ENCODE results near the gene NOP14.
"Not testable (repeated sequence)": the region's sequence is repeated elsewhere in the genome, so short reads cannot be mapped to it uniquely, and the experiment has no call there.

The NOP14 gene

DNA sequence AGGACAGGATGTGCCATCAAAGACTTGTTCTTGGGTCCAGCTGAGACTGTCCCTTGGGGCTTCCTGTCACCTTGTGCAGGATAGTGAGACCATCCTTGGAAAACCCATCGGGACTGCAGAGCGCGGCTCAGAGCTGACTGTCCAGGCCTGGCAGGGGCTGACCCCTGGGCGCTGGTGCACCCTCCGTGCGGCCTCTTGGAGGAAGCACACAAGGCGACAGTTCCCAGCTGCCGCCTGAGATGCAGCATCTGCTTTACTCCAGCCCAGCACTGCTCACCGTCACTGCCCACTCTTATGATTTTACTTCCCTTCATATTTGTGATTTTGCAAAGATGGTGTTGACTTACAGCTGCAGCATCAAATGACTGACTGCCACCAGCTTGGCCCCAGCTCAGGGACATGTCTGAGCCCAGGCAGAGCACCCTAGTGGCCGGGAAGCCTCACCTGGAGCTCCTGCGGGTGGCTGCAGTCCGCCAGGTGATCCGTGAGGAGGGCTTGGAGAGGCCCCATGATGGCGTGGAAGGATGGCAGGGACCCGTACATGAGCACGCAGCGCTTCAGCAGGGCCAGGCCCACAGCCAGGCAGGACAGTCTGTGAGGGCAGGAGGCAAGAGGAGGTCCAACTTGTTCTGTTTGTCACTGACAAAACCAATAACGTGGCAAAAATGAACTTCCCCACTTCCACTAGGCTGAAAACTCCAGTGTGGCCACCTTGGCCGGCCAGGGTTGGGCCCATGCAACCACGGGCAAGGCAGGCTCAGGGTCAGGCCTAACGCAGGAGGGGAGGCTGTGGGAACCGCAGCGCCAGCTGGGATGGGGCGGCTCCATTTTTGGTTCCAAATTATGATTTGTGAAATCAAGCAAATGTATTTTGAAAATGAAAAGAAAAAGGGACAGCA, 21.8 kb downstream of the NOP14 start:
- no peak for DNase-seq

DNA sequence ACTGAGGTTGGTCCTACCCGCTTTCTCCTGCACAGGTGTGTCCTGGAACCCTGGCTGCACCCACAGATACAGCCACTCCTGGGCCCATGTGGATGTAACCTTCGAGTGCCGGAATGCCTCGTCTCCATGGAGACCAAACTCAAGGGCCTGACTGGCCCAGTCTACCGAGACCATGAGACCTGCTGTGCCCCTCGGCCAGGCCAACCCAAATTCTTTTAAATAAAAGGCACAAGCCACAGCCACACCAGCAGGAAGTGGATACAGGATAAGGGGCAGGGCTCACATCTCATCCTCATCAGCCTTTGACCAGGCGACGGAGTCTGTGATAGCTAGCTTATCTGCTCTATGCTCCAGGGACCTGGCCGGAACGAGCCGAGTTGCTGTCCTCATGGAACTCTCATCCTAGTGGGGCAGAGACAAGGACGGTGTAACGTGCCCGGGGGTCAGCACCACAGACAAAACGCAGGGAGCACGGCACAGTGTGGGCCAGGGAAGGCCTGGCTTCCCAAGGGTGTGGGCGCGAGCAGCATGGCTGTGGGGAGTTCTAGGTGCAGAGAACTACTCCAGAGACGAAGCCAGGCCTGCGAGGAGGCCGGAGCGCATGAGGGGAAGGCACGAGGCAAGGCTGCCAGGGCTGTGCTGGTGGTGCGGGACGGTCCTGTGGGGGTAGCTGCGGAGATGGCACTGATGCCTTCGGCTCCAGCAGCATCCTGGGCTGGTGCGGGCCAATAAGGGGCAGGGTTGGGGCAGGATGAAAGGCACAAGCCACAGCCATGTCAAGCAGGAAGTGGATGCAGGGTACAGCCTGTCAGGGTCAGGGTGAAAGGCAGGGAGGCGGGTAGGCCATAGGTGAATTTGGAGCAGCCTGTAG, 22.7 kb downstream of the NOP14 start:
- no peak for DNase-seq

DNA sequence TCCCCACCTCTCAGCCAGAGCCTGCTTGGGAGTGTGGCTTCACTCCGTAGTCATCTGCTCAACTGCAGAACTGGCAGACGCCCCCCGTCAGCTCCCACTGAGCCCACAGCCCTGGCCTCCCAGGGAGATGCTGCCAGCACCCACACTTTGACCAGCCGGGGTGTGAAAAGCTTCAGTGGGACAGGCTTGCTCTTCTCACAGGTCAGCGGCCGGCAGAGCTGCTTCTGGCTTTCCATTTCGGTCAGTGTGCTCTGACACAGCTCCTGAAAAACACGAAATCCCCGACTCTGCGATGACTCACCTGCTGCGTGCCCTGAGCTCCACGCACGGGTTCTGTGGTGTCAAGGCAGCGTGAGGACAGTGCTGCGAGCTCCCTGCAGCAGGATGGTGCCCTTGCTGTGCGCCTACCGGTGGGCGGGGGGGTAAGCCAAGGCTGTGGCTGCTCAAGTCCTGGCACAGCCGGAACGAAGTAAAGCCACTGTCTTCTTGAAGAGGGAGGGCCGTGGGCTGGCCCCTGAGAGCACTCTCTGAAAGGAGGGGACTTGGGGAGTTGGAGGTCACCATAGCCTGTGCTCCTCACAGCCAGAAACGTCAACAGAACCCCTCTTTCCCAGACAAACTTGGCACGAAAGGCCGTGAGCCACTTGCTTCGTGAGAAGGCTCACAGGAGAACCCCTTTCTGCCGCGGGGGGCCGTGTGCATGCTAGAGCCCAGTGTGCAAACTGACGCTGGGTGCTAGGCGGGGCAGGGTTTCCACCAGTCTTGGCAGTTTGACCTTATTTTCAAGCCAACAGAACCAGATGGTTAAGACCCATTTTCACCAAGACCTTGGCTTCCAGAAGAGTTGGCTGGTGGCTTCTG, 23.6 kb downstream of the NOP14 start:
- DNase-seq = no peak

DNA sequence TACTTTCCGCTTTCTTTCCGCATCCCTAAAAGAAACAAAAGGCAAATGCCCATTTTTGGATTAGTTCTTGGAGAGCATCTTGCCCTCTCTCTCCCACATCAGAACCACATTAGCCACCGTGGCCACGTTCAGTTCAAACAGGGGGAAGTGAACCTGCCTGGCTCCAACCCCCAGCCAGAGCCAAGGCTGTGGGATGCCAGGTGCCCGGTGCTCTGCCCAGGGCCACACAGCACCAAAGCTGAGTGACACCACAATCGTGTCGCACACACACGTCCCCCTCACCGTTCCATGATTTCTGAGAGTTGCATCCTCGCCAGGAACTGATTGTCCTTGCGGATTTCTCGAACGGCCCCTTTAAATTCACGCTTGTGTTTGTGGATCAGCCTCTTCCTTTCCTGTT, 24.3 kb downstream of the NOP14 start:
- no peak for DNase-seq

DNA sequence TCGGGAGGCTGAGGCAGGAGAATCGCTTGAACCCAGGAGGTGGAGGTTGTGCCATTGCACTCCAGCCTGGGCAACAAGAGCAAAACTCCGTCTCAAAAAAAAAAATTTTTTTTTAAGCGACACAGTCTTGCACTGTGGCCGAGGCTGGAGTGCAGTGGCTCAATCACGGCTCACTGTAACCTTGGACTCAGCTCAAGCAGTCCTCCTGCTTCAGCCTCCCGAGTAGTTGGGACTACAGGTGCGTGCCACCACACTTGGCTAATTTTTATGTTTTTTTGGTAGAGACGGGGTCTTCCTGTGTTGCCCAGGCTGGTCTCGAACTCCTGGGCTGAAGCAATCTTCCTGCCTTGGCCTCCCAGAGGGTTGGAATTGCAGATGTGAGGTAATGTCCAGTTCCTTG, 24.8 kb downstream of the NOP14 start:
- DNase-seq = not testable (repeated sequence)

DNA sequence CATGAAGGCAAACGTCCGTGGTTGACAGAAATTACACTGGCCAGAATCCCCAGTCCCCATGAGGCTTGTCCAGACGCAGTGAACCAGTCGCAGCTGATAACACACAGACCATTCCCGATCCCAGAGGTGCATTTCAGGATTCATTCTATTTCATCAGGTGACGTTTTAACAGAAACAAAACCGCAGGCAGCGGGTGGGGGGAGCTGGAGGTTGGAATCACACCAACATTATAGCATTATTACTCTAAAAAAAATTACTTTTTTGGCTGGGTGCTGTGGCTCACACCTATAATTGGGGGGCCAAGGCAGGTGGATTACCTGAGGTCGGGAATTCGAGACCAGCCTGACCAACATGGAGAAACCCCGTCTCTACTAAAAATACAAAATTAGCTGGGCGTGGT, 25.2 kb downstream of the NOP14 start:
- DNase-seq = no peak

DNA sequence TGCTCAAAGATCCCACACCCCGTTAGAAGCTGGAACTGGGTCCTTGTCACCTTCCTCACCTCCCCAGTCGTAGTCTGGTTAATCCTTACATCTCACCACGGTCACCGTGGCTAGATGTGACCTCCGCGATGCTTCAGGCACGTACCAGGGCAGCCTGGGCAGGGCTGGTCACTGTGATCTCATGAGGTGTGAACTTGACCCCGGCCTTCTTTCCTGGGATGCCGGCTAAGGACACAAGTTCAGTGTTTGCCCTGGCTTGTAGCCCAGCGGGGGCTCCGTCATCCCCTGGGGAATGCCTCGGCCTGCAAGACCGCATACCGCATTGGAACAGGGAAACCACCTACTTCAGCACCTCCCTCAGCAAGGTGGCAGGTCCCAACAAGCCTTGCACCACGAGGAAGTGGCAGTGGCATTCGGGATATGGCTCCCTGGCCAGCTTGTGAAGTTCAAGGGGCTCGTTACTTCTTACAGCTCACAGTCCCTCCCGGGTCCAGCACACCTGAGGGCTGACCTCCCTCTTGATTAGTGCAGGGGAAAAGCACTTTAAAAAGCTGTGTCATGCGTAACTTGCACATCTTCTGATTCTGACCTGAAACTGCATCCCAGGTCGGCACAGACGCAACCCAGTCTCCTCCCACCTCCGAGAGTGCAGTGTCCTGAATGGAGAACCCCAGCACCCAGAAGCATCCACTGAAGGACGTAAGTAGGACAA, 25.9 kb downstream of the NOP14 start:
- DNase-seq = no peak

DNA sequence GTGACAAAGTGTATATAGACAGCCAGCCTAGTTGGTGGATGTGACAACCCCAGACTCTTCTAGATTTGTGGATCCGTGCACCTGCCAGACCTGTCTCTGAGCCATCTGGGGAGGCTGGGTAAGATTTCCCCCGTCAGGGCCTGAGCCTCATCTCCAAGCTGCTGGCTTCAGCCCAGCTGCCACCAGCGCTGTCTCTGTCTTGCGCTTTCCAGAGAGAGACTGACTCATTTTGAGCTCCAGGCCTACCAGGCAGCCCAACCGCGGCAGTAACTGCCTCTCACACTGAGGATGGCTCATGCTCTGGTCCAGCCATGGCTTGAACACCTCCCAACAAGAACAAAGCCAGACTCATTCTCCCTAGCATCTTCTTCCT, 26.4 kb downstream of the NOP14 start:
- DNase-seq = no peak

DNA sequence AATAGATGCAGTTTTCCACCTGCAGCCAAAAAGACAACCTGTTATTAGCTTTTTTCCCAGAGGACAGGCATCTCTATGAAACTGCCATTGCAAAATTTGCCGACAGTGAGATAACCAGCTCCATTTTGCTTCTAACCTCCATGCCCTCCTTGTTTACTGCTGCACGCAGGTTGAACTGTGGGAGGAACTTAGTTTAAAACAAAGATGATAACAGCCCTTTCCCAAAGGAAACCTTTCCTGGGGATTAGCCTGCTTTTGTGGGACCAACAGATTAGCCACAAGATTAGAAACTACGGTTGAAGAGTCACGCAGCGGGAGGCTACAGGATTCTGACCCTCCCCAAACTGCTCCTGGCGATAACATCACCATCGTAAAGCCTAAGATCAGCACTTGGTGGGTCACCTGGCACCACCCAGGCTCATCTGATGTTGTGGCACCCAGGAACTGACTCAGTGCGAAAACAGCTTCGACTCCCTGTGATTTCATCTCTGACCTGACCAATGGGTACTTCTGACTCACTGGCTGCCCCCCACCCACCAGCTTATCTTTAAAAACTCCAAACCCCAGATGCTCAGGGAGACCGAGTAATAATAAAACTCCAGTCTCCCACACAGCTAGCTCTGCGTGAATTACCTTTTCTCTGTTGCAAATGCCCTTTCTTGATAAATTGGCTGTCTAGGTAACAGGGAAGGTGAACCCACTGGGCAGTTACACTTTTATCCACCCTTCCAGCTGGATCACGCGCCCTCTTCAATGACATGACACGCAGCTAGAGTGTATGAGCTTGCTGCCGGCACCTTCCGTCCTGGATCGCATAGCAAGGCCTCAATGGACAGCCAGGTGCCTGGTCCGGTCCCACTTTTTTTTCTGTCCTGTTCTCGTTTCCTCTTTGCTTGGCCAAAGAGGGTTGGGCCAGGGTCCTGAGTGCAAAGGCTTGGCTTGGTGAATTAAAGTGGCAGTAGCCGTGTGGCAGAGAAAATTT, 27.2 kb downstream of the NOP14 start:
- no peak for DNase-seq

DNA sequence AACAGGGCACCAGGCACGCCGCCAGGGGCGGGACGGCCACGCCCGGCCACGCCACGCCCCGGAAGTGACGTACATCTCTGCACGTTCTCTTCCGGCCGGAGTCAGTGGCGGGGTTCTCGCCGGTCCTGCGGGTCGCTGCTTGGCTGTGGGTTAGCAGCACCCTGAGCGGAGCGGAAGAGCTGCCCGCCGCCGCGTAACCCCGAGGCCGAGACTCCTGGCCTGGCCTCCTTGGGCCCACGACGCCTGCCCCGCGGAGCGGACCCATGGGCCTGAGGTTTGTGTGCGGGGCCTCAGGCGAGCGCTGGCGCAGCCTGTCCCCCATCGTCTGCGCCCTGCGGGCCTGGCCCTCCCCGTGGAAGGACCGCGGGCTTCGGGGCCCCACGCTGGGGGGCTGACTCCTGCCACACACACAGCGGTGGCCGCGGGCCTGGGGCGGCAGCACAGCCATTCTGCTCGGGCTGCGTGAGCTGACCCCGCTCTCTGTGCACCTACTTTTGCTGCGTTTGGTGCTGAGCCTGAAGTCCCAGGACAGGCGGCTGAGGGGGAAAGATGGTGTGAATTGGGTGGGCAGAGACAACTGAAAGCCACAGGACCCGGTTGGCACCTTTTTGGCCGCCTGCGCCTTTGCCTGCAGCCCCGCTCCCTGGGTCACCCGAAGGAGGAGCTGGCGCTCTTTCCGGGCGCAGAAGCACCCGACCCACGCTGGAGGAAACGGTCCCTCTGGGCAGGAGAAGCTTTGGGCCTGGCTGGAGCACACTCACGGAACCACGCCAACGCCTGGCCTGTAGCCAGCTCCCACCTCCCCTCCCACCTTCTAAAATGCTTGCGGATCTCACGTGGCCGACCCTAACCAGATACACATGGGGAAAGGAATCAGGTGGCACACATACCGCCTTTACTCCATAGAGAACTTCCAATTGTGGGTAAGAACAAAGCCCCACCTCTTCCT, 28.1 kb downstream of the NOP14 start:
- DNase-seq = peak; percentile 71

DNA sequence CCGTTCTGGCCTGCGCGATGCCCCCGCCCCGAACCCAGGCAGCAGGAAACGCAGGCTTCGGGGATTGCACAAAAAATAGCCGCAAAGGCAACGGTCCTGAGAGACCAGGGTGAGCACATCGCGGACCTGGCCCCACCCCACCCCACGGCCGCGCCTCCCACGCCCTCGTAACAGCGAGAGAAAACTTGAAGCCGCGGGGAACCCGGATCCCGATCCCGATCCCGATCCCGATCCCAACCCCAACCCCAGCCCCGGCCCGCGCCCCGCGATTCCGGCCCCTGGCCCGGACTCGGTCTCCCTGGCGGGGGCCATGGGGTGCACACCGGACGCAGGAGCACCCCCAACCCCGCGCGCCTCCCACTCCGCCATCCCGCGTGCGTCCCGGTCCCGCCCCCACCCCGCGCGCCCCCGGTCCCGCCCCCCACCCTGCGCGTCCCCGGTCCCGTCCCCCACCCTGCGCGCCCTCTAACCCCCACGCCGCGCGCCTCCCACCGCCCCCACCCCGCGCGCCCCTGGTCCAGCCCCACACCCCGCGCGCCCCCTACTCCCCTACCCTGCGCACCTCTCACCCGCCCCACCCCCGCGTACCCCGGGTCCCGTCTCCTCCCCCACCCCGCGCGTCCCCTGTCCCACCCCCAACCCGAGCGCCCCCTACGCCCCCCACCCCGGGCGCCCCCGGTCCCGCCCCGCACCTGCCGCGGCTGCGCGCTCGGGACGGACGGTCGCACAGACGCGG, 29.0 kb downstream of the NOP14 start:
- DNase-seq = peak; percentile 73

DNA sequence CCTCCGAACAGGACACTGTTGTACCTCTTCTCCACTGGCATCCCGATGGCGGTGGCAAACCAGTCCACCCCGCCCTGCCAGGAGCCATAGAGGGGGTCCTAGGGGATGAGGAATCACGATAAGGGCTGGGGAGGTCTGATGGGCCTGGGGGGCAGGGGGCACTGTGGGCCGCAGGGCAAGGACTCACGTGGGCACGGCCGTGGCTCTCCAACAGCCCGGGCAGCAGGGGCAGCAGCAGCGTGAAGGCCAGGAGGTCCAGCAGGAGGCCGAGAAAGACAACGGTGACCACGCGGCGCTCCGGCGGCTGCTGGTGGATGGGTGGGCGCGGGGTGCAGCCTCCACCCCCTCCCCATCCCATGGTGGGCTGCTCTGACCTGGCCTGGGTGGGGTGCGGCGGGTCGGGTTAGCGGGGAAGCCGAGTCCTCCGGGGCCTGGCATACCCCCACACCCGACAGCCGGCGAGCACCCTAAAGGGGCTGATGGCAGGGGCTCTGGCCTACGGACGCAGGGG, 29.6 kb downstream of the NOP14 start:
- no peak for DNase-seq

DNA sequence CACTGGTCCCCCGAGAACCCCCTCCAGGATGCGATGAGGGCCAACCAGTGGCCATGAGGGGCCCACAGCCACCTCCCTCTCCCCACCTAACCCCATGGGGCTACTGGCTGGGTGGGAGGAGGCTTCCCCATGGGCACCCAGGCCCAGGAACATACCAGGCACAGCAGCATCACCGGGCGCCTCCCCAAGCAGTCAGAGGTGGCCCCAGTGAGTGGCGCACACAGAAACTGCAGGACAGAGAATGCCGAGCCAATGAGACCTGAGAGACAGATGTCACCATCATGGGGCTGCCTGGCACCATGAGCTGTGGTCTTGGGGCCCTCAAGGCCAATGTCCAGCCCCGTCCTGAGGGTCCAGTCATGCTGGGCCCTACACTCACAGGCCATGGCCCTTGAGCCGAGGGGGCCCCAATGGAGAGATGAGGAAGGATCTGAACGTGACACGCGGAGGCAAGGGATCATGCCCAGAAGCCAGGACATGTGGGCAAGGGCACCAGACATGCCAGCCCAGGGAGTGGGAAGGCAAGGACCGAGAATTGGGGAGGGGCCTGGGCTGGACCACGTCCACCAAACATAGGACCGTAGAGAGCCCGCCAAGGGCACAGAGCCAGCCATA, 30.1 kb downstream of the NOP14 start:
- no peak for DNase-seq

DNA sequence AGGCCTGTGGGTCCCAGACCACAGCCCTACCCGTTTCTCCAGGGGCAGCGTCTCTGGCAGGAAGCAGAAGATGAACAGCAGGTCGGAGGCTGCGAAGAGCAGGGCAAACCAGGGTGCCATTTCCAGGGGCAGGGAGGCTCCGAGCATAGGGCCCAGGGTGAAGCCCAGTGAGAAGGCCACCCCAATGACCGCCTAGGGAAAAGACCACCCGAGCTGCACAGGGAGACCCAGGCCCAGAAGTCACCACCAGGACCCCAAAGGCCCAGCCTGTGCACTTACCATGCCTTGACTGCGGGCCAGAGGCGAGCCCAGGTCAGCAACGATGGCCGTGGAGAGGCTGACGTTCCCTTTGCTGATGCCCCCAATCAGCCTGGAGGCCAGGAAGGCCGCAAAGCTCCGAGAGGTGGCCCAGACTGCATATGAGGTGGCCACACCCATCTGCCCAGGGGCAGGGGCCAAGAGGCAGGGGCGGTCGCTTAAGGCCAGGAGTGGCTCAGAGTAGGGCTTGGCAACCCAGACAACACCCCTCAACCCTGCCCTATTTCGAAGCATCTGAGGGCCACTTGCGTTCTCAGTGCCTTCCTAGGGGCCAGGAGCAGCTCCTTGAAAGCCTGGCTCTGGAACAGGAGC, 30.8 kb downstream of the NOP14 start:
- DNase-seq = no peak

DNA sequence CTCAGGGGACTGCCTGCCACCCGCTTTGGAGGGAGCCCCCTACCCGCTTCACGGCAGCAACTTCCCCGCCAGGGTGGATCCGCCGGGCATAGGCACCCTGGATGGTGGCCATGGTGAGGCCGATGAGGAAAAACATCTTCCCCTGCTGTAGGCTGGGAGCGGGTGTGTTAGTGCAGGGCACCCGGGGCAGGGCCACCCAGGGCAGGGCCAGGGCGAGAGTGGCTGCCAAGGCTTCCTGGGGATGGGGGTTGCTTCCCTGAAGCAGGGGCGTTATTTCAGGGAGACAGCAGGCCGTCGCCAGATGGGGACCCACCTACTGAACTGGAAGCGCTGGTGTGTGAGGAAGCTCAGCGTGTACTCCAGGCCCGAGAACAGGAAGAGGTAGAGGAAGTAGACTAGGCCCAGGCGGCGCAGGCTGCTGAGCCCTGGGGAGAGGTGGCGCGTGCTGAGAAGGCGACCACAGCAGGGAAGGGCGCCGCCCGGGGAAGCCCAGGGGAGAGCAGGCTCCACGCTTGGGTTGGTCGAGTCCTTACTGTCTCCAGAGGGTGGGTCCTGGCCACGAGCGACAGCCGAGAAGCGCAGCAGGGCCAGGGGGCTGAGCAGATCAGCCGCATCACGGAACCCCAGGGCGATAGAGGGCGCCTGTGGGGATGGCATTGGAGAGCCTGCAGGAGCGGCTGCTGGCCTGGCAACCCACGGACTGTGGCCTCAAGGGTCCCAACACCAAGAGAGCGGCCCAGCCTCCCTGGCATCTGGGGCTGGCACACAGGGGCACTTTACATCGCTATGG, 31.5 kb downstream of the NOP14 start:
- DNase-seq = peak; percentile 84

DNA sequence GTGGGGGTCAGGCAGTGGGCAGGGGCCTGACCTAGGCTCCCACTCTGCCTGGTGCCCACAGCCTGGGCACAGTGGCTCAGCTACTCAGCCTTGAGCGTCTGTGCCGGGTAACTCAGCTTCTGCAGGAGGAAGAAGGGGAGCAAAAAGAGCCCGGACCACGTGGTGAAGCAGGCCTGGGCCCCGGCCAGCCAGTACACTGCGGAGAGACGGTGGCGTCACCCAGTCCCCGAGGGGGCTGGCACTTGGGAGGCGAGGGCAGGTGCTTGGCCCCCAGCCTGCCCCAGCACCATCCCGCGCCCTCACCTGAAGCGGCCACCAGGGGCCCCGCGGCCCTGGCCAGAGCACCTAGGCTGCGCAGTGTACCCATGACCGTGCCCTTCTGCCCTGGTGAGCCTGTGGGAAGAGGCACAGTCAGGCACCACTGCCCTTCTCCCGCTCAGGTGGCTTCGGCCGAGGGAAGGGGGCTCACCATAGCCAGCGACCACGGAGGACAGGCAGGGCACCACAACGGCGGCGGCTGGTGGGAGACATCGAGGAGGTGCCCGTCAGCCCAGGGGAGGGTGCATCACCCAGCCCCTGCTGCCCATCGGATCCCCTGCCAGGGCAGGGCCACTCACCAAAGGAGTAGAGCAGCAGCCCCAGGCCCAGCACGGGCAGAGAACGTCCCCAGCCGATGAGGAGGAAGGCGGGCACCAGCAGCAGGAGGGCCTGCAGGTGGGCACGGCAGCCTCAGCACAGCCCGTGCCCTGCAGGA, 32.3 kb downstream of the NOP14 start:
- DNase-seq = no peak
